H1 (cell line): Measurements from ENCODE around the gene DMXL2. TPM values are rescaled to one million over a fixed set of nuclear protein-coding genes. Genes with fewer than 3 reads are reported as not detected.

ENCODE experiments used
- CTCF ChIA-PET: fragments of 300-600 bp; sonication (Branson Sonifier 250); formaldehyde crosslinking; loops from one replicate; lab custom pipeline; 2021; ENCODE audit not compliant: partially characterized antibody; lab: Charles Lee
- POLR2A ChIA-PET: fragments of 300-600 bp; sonication (Branson Sonifier 250); formaldehyde crosslinking; loops from one replicate; lab custom pipeline; 2021; ENCODE audit warnings: inconsistent platforms; ENCODE audit not compliant: partially characterized antibody; lab: Charles Lee
- DNase-seq, 2 experiments: peaks; one replicate each; pipeline versions ENCODE4 v3.0.0 to v3.0.0-alpha.2; 2010 to 2022; ENCODE audit warnings: low spot score in 2 of 2, low read depth in 1 of 2, mixed read lengths in 1 of 2
- FAIRE-seq: peaks from 2 replicates; lab custom pipeline; 2011; peaks lifted over from hg19 to GRCh38; lab: Jason Lieb, UNC
- H2AFZ ChIP-seq: 2 replicates; pipeline ENCODE4 v1.8.1; 2012; ENCODE audit warnings: low read length, inconsistent platforms
- H2AK5ac ChIP-seq: 2 replicates; pipeline ENCODE4 v1.6.1; 2013; ENCODE audit warnings: low read depth, low read length
- H2BK120ac ChIP-seq: replicated peaks from 2 replicates; pipeline ENCODE3; 2013; ENCODE audit warnings: low read depth, low read length, inconsistent platforms
- H2BK12ac ChIP-seq: 2 replicates; pipeline ENCODE4 v1.6.1; 2013; ENCODE audit warnings: low read depth, low read length
- H2BK15ac ChIP-seq: 2 replicates; pipeline ENCODE4 v1.6.1; 2013; ENCODE audit warnings: low read length
- H2BK20ac ChIP-seq: 2 replicates; pipeline ENCODE4 v1.6.1; 2013; ENCODE audit warnings: low read length
- H2BK5ac ChIP-seq: 2 replicates; pipeline ENCODE4 v1.6.1; 2013; ENCODE audit warnings: low read depth, low read length
- H3K14ac ChIP-seq: 2 replicates; pipeline ENCODE4 v1.6.1; 2013; ENCODE audit warnings: inconsistent platforms; ENCODE audit not compliant: insufficient read length
- H3K18ac ChIP-seq: 2 replicates; pipeline ENCODE4 v1.6.1; 2013; ENCODE audit warnings: low read length; ENCODE audit errors: extremely low read depth
- H3K23ac ChIP-seq: 2 replicates; pipeline ENCODE4 v1.6.1; 2013; ENCODE audit warnings: inconsistent platforms; ENCODE audit not compliant: insufficient read length
- H3K23me2 ChIP-seq: 2 replicates; pipeline ENCODE4 v1.6.1; 2013; ENCODE audit warnings: low read depth, low read length
- H3K27ac ChIP-seq: 2 replicates; pipeline ENCODE4 v1.6.1; 2011; ENCODE audit warnings: low read depth, low read length, inconsistent platforms
- H3K27me3 ChIP-seq, 4 experiments: replicated peaks in 1 of 4; 1 replicate in 1 of 4; 2 replicates in 3 of 4; pipeline versions ENCODE4 v1.6.1 to v1.8.1; 2011 to 2013; ENCODE audit warnings: low read length in 3 of 4, mild to moderate bottlenecking in 3 of 4, inconsistent platforms in 2 of 4, mixed read lengths in 2 of 4, moderate library complexity in 1 of 4; ENCODE audit not compliant: control insufficient read depth in 3 of 4, insufficient read depth in 3 of 4; ENCODE audit errors: extremely low read depth in 1 of 4
- H3K36me3 ChIP-seq, 4 experiments: 2 replicates each; pipeline versions ENCODE4 v1.6.1 to v1.8.1; 2011 to 2013; ENCODE audit warnings: mild to moderate bottlenecking in 4 of 4, low read length in 3 of 4, moderate library complexity in 2 of 4, control low read depth in 1 of 4, inconsistent platforms in 1 of 4; ENCODE audit not compliant: insufficient read depth in 4 of 4, control insufficient read depth in 2 of 4
- H3K4ac ChIP-seq: replicated peaks from 2 replicates; pipeline ENCODE3; 2013; ENCODE audit warnings: low read length, low read depth, mixed read lengths, inconsistent platforms; ENCODE audit not compliant: insufficient read length
- H3K4me1 ChIP-seq, 4 experiments: replicated peaks in 1 of 4; 1 replicate in 1 of 4; 2 replicates in 3 of 4; pipeline versions ENCODE4 v1.6.1 to v1.8.1; 2011 to 2013; ENCODE audit warnings: low read length in 3 of 4, inconsistent platforms in 2 of 4, mixed read lengths in 1 of 4; ENCODE audit not compliant: insufficient read depth in 4 of 4, control insufficient read depth in 3 of 4
- H3K4me2 ChIP-seq, 2 experiments: 2 replicates each; pipeline versions ENCODE4 v1.6.1 to v1.8.1; 2011 to 2013; ENCODE audit warnings: low read depth in 2 of 2, low read length in 2 of 2, control low read depth in 1 of 2, inconsistent platforms in 1 of 2, mild to moderate bottlenecking in 1 of 2; ENCODE audit not compliant: insufficient read depth in 1 of 2
- H3K4me3 ChIP-seq, 4 experiments: fragments of 200-600, 300-600 bp in 1 of 4; sonication (generic), shearing (Covaris generic), sonication (Bioruptor Twin) in 1 of 4; 2 replicates each; pipeline versions ENCODE4 v1.5.1 to v1.8.1; 2011 to 2016; ENCODE audit warnings: low read length in 4 of 4, low read depth in 3 of 4, control low read depth in 2 of 4, inconsistent platforms in 2 of 4, mild to moderate bottlenecking in 2 of 4, mixed read lengths in 1 of 4, moderate library complexity in 1 of 4; ENCODE audit not compliant: insufficient read depth in 2 of 4; ENCODE audit errors: extremely low read depth in 1 of 4
- H3K56ac ChIP-seq: replicated peaks from 2 replicates; pipeline ENCODE3; 2013; ENCODE audit warnings: low read depth, mild to moderate bottlenecking, mixed read lengths, low read length, inconsistent platforms; ENCODE audit not compliant: insufficient read length
- H3K79me1 ChIP-seq: 2 replicates; pipeline ENCODE4 v1.6.1; 2013; ENCODE audit warnings: low read depth, low read length, control low read depth
- H3K79me2 ChIP-seq, 2 experiments: 2 replicates each; pipeline versions ENCODE4 v1.6.1 to v1.8.1; 2012 to 2013; ENCODE audit warnings: low read length in 2 of 2, mild to moderate bottlenecking in 2 of 2, inconsistent platforms in 1 of 2; ENCODE audit not compliant: insufficient read depth in 2 of 2, control insufficient read depth in 1 of 2
- H3K9ac ChIP-seq, 4 experiments: replicated peaks in 1 of 4; 1 replicate in 1 of 4; 2 replicates in 3 of 4; pipeline versions ENCODE4 v1.6.1 to v1.8.1; 2011 to 2013; ENCODE audit warnings: low read depth in 3 of 4, low read length in 3 of 4, control low read depth in 2 of 4, mild to moderate bottlenecking in 2 of 4, moderate library complexity in 2 of 4, inconsistent platforms in 1 of 4; ENCODE audit errors: extremely low read depth in 1 of 4
- H3K9me3 ChIP-seq, 2 experiments: 2 replicates each; pipeline versions ENCODE4 v1.6.1 to v1.8.1; 2012 to 2013; ENCODE audit warnings: mild to moderate bottlenecking in 2 of 2, moderate library complexity in 2 of 2, control low read depth in 1 of 2, inconsistent platforms in 1 of 2, low read depth in 1 of 2, low read length in 1 of 2, mixed read lengths in 1 of 2; ENCODE audit not compliant: insufficient read depth in 2 of 2
- H4K20me1 ChIP-seq, 2 experiments: replicated peaks in 1 of 2; 2 replicates each; pipeline versions ENCODE3 to v1.8.1; 2011 to 2013; ENCODE audit warnings: inconsistent platforms in 2 of 2, low read length in 2 of 2, mild to moderate bottlenecking in 1 of 2; ENCODE audit not compliant: insufficient read depth in 2 of 2, control insufficient read depth in 1 of 2
- H4K5ac ChIP-seq: 2 replicates; pipeline ENCODE4 v1.6.1; 2013; ENCODE audit warnings: low read length, low read depth, mixed read lengths, inconsistent platforms; ENCODE audit not compliant: insufficient read length
- H4K8ac ChIP-seq: 2 replicates; pipeline ENCODE4 v1.8.0; 2013; ENCODE audit warnings: mild to moderate bottlenecking, moderate library complexity, low read length, inconsistent platforms; ENCODE audit not compliant: insufficient read depth; ENCODE audit errors: extremely low read depth
- H4K91ac ChIP-seq: replicated peaks from 2 replicates; pipeline ENCODE3; 2013; ENCODE audit warnings: low read length, mixed read lengths, inconsistent platforms; ENCODE audit not compliant: insufficient read length
- BACH1 ChIP-seq: IDR thresholded peaks from 2 replicates; pipeline ENCODE4 v1.6.1; 2012; ENCODE audit warnings: low read length, improper control_type of control experiment
- EGR1 ChIP-seq: IDR thresholded peaks from 2 replicates; pipeline ENCODE4 v1.6.1; 2011; ENCODE audit warnings: low read depth, low read length, borderline replicate concordance
- EP300 ChIP-seq, 2 experiments: IDR thresholded peaks; 1 replicate in 1 of 2; 2 replicates in 1 of 2; pipeline ENCODE4 v1.6.1; 2011 to 2012; ENCODE audit warnings: low read depth in 2 of 2, low read length in 2 of 2, mild to moderate bottlenecking in 2 of 2, borderline replicate concordance in 1 of 2, inconsistent platforms in 1 of 2, moderate library complexity in 1 of 2
- EZH2 ChIP-seq: fragments of 200-600 bp; sonication (generic); IDR thresholded peaks from 2 replicates; pipeline ENCODE4 v1.7.1; 2012; ENCODE audit warnings: low read depth, mild to moderate bottlenecking, moderate library complexity, low read length, inconsistent platforms; ENCODE audit not compliant: severe bottlenecking
- JUN ChIP-seq: IDR thresholded peaks from 2 replicates; pipeline ENCODE4 v1.6.1; 2011; ENCODE audit warnings: low read depth, mild to moderate bottlenecking, improper control_type of control experiment, low read length
- MAFK ChIP-seq: IDR thresholded peaks from 2 replicates; pipeline ENCODE4 v1.6.1; 2012; ENCODE audit warnings: low read depth, mild to moderate bottlenecking, improper control_type of control experiment, low read length
- SIN3A ChIP-seq, 2 experiments: IDR thresholded peaks in 1 of 2; conservative IDR thresholded peaks in 1 of 2; 2 replicates each; pipeline ENCODE4 v1.6.1; 2011 to 2012; ENCODE audit warnings: low read length in 2 of 2, improper control_type of control experiment in 1 of 2, low read depth in 1 of 2, mild to moderate bottlenecking in 1 of 2
- SIRT6 ChIP-seq: IDR thresholded peaks from one replicate; pipeline ENCODE4 v1.7.1; 2012; ENCODE audit warnings: low read length, inconsistent platforms
- SIX5 ChIP-seq: IDR thresholded peaks from 2 replicates; pipeline ENCODE4 v1.6.1; 2011; ENCODE audit warnings: mild to moderate bottlenecking, low read depth, low read length
- SP1 ChIP-seq: IDR thresholded peaks from 2 replicates; pipeline ENCODE4 v1.6.1; 2011; ENCODE audit warnings: low read depth, low read length
- SP4 ChIP-seq: IDR thresholded peaks from 2 replicates; pipeline ENCODE4 v1.6.1; 2012; ENCODE audit warnings: low read length, inconsistent platforms
- WGBS, 2 experiments: shearing (Covaris generic) in 1 of 2; methylation state at CpG; one replicate each; pipeline versions ENCODE4 v1.1.6 to v1.1.7; 2013 to 2015; ENCODE audit warnings: low lambda C conversion rate in 2 of 2, mixed read lengths in 2 of 2, inconsistent platforms in 1 of 2, low coverage in 1 of 2, missing lambda C conversion rate in 1 of 2; ENCODE audit not compliant: insufficient replicate concordance in 2 of 2, insufficient coverage in 1 of 2, insufficient read length in 1 of 2; ENCODE audit errors: extremely low coverage in 1 of 2, missing lambda C conversion rate in 1 of 2; 5-methylcytosine and 5-hydroxymethylcytosine counted together
- polyA plus RNA-seq, 7 experiments: library from polyadenylated mRNA; depleted of rRNA in 3 of 7; stranded (reverse) in 5 of 7; unstranded in 2 of 7; fragments of >200 nt in 5 of 7; fragments of 200-250 nt in 2 of 7; gene quantifications; 1 replicate in 5 of 7; 2 replicates in 1 of 7; 4 replicates in 1 of 7; pipeline versions ENCODE4 v1.2.1 to v1.2.3, GENCODE V29; 2011 to 2013; ENCODE audit warnings: missing spikeins in 2 of 7, mixed read lengths in 2 of 7
- total RNA-seq: library from RNA; stranded (reverse); fragmentation: NEBNext Ultra II Directional; extraction: Animal tissue kit (Norgen Biotek cat#: 25700); gene quantifications from 2 replicates; pipeline ENCODE4 v1.2.1, GENCODE V29; 2021
- TF ChIP-seq, protein P1 (sequence below): IDR thresholded peaks from 2 replicates; pipeline ENCODE4 v1.6.1; 2012; ENCODE audit warnings: inconsistent platforms
- TF ChIP-seq, protein P2 (sequence below): IDR thresholded peaks from 2 replicates; pipeline ENCODE4 v1.6.1; 2011; ENCODE audit warnings: low read length, improper control_type of control experiment

Gene DMXL2
- total and polyA plus RNA-seq, 2 of the 8 experiments (the other 6 are each of a cell fraction or from before 2014, with no cell fraction given), result 9.5 to 10.6 TPM

- no peak overlapping the region for H4K5ac ChIP-seq
- H3K9me3 ChIP-seq, result peaks cover 9 to 25% of the 10 kb centered on the region in 2 experiments; a peak in 3 of 4 replicates
- H2BK5ac ChIP-seq, result no peak overlapping the region
- H2BK15ac ChIP-seq, result no peak overlapping the region
- no peak overlapping the region for H3K18ac ChIP-seq
- H4K91ac ChIP-seq, result no peak overlapping the region
- H3K56ac ChIP-seq, result no peak overlapping the region
- H3K23me2 ChIP-seq, result no peaks in the 10 kb centered on the region
- H3K9ac ChIP-seq, result no peak overlapping the region
- no peaks in the 10 kb centered on the region for H3K27me3 ChIP-seq
- H2BK12ac ChIP-seq, result no peak overlapping the region
- H3K4me3 ChIP-seq, result no peak overlapping the region
- no peak overlapping the region for H2AFZ ChIP-seq
- H3K27ac ChIP-seq, result no peak overlapping the region
- DNase-seq (no peak), FAIRE-seq (no peak)
- H2AK5ac ChIP-seq, result no peak overlapping the region
- no peak overlapping the region for H3K14ac ChIP-seq
- no peaks in the 10 kb centered on the region for H4K20me1 ChIP-seq
- no peak overlapping the region for H4K8ac ChIP-seq
- no peak overlapping the region for H3K23ac ChIP-seq
- H3K4me1 ChIP-seq, result no peaks in the 10 kb centered on the region
- no peaks in the 10 kb centered on the region for H3K79me2 ChIP-seq
- H3K36me3 ChIP-seq, result no peaks in the 10 kb centered on the region
- no peak overlapping the region for H2BK20ac ChIP-seq
- POLR2A ChIA-PET, result interaction anchor here (0.8 to 1.1 kb wide), 2 partner anchors 32 to 34 kb away, joined by 3 read pairs; partner anchors contain the start of gene DMXL2
- CTCF ChIA-PET, result interaction anchor here (0.6 to 0.7 kb wide), 2 partner anchors 75 to 489 kb away, joined by 3 read pairs; no protein-coding TSS in a partner anchor
- no peak overlapping the region for H3K4ac ChIP-seq
- H3K79me1 ChIP-seq, result no peaks in the 10 kb centered on the region
- no peak overlapping the region for H2BK120ac ChIP-seq
- 85% methylated on average over 3 of the region's 3 CpGs; no CpG with 5 or more reads in 1 of the 2 experiments for WGBS, 2 experiments
- H3K4me2 ChIP-seq, result no peak overlapping the region
- TF ChIP-seq SP1, result no peak
- TF ChIP-seq, protein P1, sequence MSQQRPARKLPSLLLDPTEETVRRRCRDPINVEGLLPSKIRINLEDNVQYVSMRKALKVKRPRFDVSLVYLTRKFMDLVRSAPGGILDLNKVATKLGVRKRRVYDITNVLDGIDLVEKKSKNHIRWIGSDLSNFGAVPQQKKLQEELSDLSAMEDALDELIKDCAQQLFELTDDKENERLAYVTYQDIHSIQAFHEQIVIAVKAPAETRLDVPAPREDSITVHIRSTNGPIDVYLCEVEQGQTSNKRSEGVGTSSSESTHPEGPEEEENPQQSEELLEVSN, result no peak
- TF ChIP-seq EGR1, result no peak
- no peak for TF ChIP-seq EZH2
- TF ChIP-seq SIN3A (conservative IDR thresholded peaks at IDR 0.05 in 1 of 2, IDR thresholded peaks at IDR 0.05 in 1 of 2; ENCODE audit: low read depth in 1 of 2, low read length in 2 of 2), result no peak
- no peak for TF ChIP-seq SP4
- no peak for TF ChIP-seq SIRT6
- TF ChIP-seq SIX5, result no peak
- TF ChIP-seq, protein P2, sequence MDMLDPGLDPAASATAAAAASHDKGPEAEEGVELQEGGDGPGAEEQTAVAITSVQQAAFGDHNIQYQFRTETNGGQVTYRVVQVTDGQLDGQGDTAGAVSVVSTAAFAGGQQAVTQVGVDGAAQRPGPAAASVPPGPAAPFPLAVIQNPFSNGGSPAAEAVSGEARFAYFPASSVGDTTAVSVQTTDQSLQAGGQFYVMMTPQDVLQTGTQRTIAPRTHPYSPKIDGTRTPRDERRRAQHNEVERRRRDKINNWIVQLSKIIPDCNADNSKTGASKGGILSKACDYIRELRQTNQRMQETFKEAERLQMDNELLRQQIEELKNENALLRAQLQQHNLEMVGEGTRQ, result no peak
- TF ChIP-seq EP300 (IDR thresholded peaks at IDR 0.05; ENCODE audit: borderline replicate concordance in 1 of 2, low read depth in 2 of 2, low read length in 2 of 2), result no peak
- no peak for TF ChIP-seq MAFK
- no peak for TF ChIP-seq JUN
- TF ChIP-seq BACH1, result no peak
These were observed 33.6 kb downstream of the DMXL2 start for GRCh38 chr15:51588966-51589365.
